Measurements from ENCODE around the gene MBTPS1.

The MBTPS1 gene

GRCh38 chr16:84062734-84063640 lies 53.8 kb downstream of the MBTPS1 start:
- Mint-ChIP-seq H3K36me3 (ENCODE audit: low read depth) (peaks cover 58% of the 10 kb centered on the region), H3K4me3 (no peak overlapping the region), H3K4me1 (ENCODE audit: low read depth) (peaks cover 3% of the 10 kb centered on the region), H3K9me3 (no peaks in the 10 kb centered on the region), H3K27me3 (no peaks in the 10 kb centered on the region), H3K27ac (no peak overlapping the region)

- H3K4me1 Mint-ChIP-seq (ENCODE audit: low read depth): peaks cover 3% of the 10 kb centered on the region
- H3K9me3 Mint-ChIP-seq: no peaks in the 10 kb centered on the region
- H3K4me3 Mint-ChIP-seq: no peak overlapping the region
- no peaks in the 10 kb centered on the region for H3K27me3 Mint-ChIP-seq
- H3K36me3 Mint-ChIP-seq (ENCODE audit: low read depth): peaks cover 60% of the 10 kb centered on the region
- H3K27ac Mint-ChIP-seq: no peak overlapping the region
Observed at GRCh38 chr16:84061236-84061819, 55.4 kb downstream of the MBTPS1 start.

- H3K36me3 Mint-ChIP-seq (ENCODE audit: low read depth): peaks cover 59% of the 10 kb centered on the region
- no peak overlapping the region for H3K27ac Mint-ChIP-seq
- H3K27me3 Mint-ChIP-seq: no peaks in the 10 kb centered on the region
- H3K4me3 Mint-ChIP-seq: no peak overlapping the region
- no peaks in the 10 kb centered on the region for H3K9me3 Mint-ChIP-seq
- peaks cover 3% of the 10 kb centered on the region for H3K4me1 Mint-ChIP-seq (ENCODE audit: low read depth)
Observed at GRCh38 chr16:84059946-84060901, 56.5 kb downstream of the MBTPS1 start.

- Mint-ChIP-seq H3K4me1 (ENCODE audit: low read depth) (peaks cover 3% of the 10 kb centered on the region), H3K27ac (no peak overlapping the region), H3K36me3 (ENCODE audit: low read depth) (peaks cover 59% of the 10 kb centered on the region), H3K27me3 (no peaks in the 10 kb centered on the region), H3K4me3 (no peak overlapping the region), H3K9me3 (no peaks in the 10 kb centered on the region)
Observed at GRCh38 chr16:84059111-84059510, 57.6 kb downstream of the MBTPS1 start.

GRCh38 chr16:84058664-84059063 lies 58.1 kb downstream of the MBTPS1 start:
- H3K27ac Mint-ChIP-seq: peak overlapping the region; percentile 45
- H3K4me3 Mint-ChIP-seq: no peak overlapping the region
- peaks cover 3% of the 10 kb centered on the region for H3K4me1 Mint-ChIP-seq (ENCODE audit: low read depth)
- no peaks in the 10 kb centered on the region for H3K27me3 Mint-ChIP-seq
- no peaks in the 10 kb centered on the region for H3K9me3 Mint-ChIP-seq
- peaks cover 59% of the 10 kb centered on the region for H3K36me3 Mint-ChIP-seq (ENCODE audit: low read depth)

- no peaks in the 10 kb centered on the region for H3K9me3 Mint-ChIP-seq
- H3K36me3 Mint-ChIP-seq (ENCODE audit: low read depth): peaks cover 59% of the 10 kb centered on the region
- no peak overlapping the region for H3K27ac Mint-ChIP-seq
Observed at GRCh38 chr16:84058211-84058610, 58.5 kb downstream of the MBTPS1 start.

GRCh38 chr16:84056933-84057332 lies 59.8 kb downstream of the MBTPS1 start:
- no peaks in the 10 kb centered on the region for H3K27me3 Mint-ChIP-seq
- no peak overlapping the region for H3K4me3 Mint-ChIP-seq
- H3K27ac Mint-ChIP-seq: no peak overlapping the region
- peaks cover 58% of the 10 kb centered on the region for H3K36me3 Mint-ChIP-seq (ENCODE audit: low read depth)
- no peaks in the 10 kb centered on the region for H3K4me1 Mint-ChIP-seq (ENCODE audit: low read depth)
- H3K9me3 Mint-ChIP-seq: no peaks in the 10 kb centered on the region

More at GRCh38 chr16:84058211-84058610, 58.5 kb downstream of the MBTPS1 start:
- Mint-ChIP-seq H3K4me3 (no peak overlapping the region), H3K27me3 (no peaks in the 10 kb centered on the region), H3K4me1 (ENCODE audit: low read depth) (peaks cover 3% of the 10 kb centered on the region)

- H3K4me1 Mint-ChIP-seq (ENCODE audit: low read depth): no peaks in the 10 kb centered on the region
- no peaks in the 10 kb centered on the region for H3K9me3 Mint-ChIP-seq
- H3K27me3 Mint-ChIP-seq: no peaks in the 10 kb centered on the region
- peaks cover 50% of the 10 kb centered on the region for H3K36me3 Mint-ChIP-seq (ENCODE audit: low read depth)
- no peak overlapping the region for H3K4me3 Mint-ChIP-seq
- H3K27ac Mint-ChIP-seq: no peak overlapping the region
Observed at GRCh38 chr16:84055801-84056634, 60.7 kb downstream of the MBTPS1 start.

- Mint-ChIP-seq H3K36me3 (ENCODE audit: low read depth) (peaks cover 49% of the 10 kb centered on the region), H3K4me3 (no peak overlapping the region), H3K4me1 (ENCODE audit: low read depth) (no peaks in the 10 kb centered on the region), H3K9me3 (no peaks in the 10 kb centered on the region), H3K27ac (no peak overlapping the region), H3K27me3 (no peaks in the 10 kb centered on the region)
Observed at GRCh38 chr16:84055366-84055765, 61.4 kb downstream of the MBTPS1 start.

- Mint-ChIP-seq H3K4me3 (no peak overlapping the region), H3K4me1 (ENCODE audit: low read depth) (no peaks in the 10 kb centered on the region), H3K27ac (no peak overlapping the region), H3K36me3 (ENCODE audit: low read depth) (peaks cover 46% of the 10 kb centered on the region), H3K27me3 (no peaks in the 10 kb centered on the region), H3K9me3 (no peaks in the 10 kb centered on the region)
Observed at GRCh38 chr16:84054916-84055315, 61.8 kb downstream of the MBTPS1 start.

GRCh38 chr16:84054271-84054670 lies 62.5 kb downstream of the MBTPS1 start:
- Mint-ChIP-seq H3K4me3 (no peak overlapping the region), H3K9me3 (no peaks in the 10 kb centered on the region), H3K4me1 (ENCODE audit: low read depth) (no peaks in the 10 kb centered on the region), H3K36me3 (ENCODE audit: low read depth) (peaks cover 40% of the 10 kb centered on the region), H3K27me3 (no peaks in the 10 kb centered on the region), H3K27ac (no peak overlapping the region)

GRCh38 chr16:84053237-84053636 lies 63.5 kb downstream of the MBTPS1 start:
- Mint-ChIP-seq H3K9me3 (no peaks in the 10 kb centered on the region), H3K36me3 (ENCODE audit: low read depth) (peaks cover 35% of the 10 kb centered on the region), H3K4me1 (ENCODE audit: low read depth) (no peaks in the 10 kb centered on the region), H3K27ac (no peak overlapping the region), H3K27me3 (no peaks in the 10 kb centered on the region), H3K4me3 (no peak overlapping the region)

GRCh38 chr16:84052071-84052622 lies 64.6 kb downstream of the MBTPS1 start:
- H3K27me3 Mint-ChIP-seq: no peaks in the 10 kb centered on the region
- no peak overlapping the region for H3K27ac Mint-ChIP-seq
- H3K9me3 Mint-ChIP-seq: no peaks in the 10 kb centered on the region
- peaks cover 25% of the 10 kb centered on the region for H3K36me3 Mint-ChIP-seq (ENCODE audit: low read depth)
- H3K4me1 Mint-ChIP-seq (ENCODE audit: low read depth): no peaks in the 10 kb centered on the region
- H3K4me3 Mint-ChIP-seq: no peak overlapping the region

GRCh38 chr16:84050316-84050715 lies 66.4 kb downstream of the MBTPS1 start:
- Mint-ChIP-seq H3K4me3 (no peak overlapping the region), H3K27ac (no peak overlapping the region), H3K9me3 (no peaks in the 10 kb centered on the region), H3K27me3 (no peaks in the 10 kb centered on the region), H3K36me3 (ENCODE audit: low read depth) (peaks cover 20% of the 10 kb centered on the region), H3K4me1 (ENCODE audit: low read depth) (no peaks in the 10 kb centered on the region)
